GM19467 (cell line): ENCODE results near the gene MYZAP.

Experiments
- ATAC-seq: cut with Tn5 transposase; IDR thresholded peaks from one replicate; pipeline ENCODE4 v1.9.1; 2021; ENCODE audit warnings: mild to moderate bottlenecking, moderate library complexity; ENCODE audit not compliant: unreplicated experiment

Gene MYZAP

GRCh38 chr15:57656434-57656833, 64.7 kb downstream of the MYZAP start:
- ATAC-seq = no peak

DNA sequence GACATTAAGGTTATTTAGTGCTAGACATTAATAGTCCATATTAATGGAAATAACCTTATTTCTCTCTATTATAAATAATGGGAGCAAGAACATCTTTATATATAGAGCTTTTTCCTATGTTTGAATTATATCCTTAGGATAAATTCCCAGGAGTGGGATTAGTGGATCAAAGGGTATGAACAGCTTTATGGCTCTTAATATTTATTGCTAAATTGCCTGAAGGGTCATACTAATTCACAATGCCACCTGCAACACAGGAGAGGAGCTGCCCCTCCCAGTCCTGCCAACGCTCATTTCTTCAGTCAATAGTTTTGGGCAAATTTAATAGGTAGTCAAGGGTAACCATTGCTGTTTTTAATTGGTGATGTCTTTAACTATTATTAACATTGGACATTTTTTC, 65.9 kb downstream of the MYZAP start:
- ATAC-seq = no peak

- ATAC-seq = no peak
Measured at GRCh38 chr15:57662091-57662744, 70.5 kb downstream of the MYZAP start.

DNA sequence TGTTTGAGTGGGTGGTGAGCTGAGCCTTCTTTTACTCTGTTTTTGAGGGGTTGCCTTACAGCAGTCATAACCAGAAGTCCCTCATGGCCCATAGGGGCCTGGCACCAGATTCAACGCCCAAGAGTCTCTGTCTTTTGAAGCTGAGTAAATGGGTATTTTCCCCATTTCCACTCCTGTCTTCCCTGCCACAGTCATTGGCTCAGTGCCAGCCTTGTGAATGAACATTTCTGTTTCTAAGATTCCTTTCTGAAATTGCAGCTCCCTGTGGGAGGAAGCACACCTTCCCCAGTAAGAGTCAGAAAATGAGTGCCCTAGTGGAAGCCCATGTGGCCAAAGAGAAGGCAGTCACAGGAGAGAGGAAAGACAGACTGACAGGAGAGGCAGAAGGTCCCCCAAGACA, 71.1 kb downstream of the MYZAP start:
- ATAC-seq = no peak

- ATAC-seq = no peak
Measured at GRCh38 chr15:57663262-57663661, 71.6 kb downstream of the MYZAP start.

GRCh38 chr15:57665194-57665593, 73.5 kb downstream of the MYZAP start:
- no peak for ATAC-seq

DNA sequence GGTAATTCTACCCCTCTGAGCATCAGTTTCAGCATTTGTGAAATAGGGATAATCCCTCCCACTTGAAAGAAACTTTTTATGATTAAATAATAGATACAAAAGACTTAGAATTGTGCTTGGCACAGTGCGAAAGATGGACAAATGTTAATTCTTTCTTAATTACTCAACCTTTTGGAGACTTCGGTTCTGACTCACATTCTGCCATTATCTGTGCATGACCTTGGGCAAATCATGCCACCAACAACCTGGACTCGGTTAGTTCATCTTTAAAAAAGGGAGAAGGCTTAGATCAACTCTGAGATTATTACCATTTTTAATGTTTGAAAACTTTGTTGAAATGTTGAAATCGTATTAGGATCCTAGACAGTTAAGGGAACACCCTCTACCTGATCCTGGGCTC, 74.2 kb downstream of the MYZAP start:
- ATAC-seq = no peak

- no peak for ATAC-seq
Measured at GRCh38 chr15:57667171-57667849, 75.6 kb downstream of the MYZAP start.

DNA sequence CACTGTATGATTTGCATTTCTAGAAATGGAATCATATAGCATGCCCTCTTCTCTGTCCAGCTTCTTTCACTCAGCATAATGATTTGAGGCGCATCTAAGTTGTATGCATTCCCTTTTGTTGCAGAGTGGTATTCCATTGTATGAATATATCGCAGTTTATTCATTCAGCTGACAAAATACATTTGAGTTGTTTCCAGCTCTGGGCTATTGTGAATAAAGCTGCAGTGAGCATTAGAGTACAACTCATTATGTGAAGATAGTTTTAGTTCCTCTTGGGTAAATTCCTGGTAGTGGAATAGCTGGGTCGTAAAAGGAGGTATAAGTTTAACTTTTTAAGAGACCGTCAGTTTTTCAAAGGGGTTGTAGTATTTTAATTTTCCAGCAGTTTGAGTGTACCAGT, 76.3 kb downstream of the MYZAP start:
- no peak for ATAC-seq

DNA sequence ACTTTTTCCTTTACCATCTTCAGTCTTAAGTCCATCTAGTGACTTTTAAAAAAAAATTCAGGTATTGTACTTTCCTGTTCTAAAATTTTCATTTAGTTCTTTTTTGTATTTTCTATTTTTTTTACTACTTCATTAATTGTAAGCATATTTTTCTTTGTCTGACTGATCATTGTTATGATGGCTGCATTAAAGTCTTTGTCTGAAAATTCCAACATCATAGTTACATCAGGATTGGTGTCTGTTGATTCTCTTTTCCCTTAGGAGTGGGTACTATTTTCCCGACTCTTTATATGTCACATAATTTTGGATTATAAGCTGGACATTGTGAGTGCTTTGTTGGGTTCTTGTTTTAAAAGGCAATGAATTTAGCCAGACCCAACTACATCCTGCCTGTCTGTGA, 79.9 kb downstream of the MYZAP start:
- no peak for ATAC-seq

- ATAC-seq = no peak
Measured at GRCh38 chr15:57675481-57676181, 83.9 kb downstream of the MYZAP start.

- ATAC-seq = no peak
Measured at GRCh38 chr15:57676585-57676984, 84.9 kb downstream of the MYZAP start.

DNA sequence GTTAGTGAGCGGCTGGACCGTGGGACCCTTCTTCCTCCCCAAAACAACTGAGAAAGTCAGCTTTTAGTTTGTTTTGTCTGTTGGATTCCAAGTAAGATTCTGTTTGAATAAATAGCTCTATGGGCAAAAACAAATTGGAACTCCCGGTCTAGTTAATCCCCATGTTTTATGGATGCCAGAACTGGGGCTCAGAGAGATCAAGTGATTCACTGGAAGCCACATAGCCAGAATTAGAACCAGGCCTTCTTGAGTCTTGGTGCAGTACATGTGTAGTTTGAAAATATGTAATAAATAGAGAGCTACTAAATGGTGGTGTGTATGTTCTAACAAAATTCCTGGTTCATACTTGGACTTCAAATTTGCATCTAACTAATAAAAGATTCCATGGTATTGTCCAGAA, 85.5 kb downstream of the MYZAP start:
- no peak for ATAC-seq

GRCh38 chr15:57680021-57680420, 88.3 kb downstream of the MYZAP start:
- no peak for ATAC-seq

GRCh38 chr15:57681011-57681410, 89.3 kb downstream of the MYZAP start:
- no peak for ATAC-seq

DNA sequence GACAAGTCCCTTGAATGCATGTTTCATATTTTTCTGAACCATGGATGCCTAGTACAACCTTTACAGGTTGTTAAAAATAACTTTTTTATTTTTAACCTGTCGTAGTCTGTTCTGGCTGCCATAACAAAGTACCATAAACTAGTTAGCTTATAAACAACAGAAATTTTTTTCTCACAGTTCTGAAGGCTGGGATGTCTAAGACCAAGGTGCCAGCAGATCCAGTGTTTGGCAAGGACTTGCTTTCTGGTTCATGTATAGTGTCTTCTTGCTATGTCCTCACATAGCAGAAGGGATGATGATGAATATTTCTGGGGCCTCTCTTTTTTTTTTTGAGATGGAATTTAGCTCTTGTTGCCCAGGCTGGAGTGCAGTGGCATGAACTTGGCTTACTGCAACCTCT, 91.8 kb downstream of the MYZAP start:
- ATAC-seq = no peak

DNA sequence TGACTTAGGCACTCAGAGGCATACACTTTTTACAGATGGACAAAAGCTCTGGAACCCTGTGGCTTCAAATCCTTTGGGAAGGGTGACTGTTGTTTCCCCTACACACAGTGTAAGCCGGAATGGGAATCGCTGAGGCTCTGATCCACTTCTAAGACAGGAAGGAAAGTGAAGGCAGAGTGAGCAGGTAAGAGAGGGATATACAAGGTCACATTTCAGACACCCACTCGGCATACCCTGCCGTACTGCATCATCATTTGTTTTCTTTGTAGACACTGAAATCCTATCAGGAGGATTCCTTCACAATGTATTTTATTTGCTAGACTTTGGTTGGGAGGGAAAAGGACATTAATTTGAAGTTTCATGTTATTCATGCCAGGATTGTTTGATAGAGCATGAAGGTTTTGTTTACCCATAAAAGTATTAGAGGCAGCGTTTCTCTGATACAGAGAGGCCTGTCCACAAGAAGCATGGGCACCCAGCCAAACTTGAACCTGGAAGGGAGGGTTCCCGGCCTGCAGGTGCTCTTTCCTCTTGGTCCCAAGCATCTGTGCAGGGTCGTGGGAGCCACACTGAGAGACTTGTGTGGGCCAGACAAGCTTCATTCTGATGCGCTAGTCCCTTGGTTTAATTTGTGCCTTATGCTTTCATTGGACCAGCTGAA, 92.9 kb downstream of the MYZAP start:
- no peak for ATAC-seq

DNA sequence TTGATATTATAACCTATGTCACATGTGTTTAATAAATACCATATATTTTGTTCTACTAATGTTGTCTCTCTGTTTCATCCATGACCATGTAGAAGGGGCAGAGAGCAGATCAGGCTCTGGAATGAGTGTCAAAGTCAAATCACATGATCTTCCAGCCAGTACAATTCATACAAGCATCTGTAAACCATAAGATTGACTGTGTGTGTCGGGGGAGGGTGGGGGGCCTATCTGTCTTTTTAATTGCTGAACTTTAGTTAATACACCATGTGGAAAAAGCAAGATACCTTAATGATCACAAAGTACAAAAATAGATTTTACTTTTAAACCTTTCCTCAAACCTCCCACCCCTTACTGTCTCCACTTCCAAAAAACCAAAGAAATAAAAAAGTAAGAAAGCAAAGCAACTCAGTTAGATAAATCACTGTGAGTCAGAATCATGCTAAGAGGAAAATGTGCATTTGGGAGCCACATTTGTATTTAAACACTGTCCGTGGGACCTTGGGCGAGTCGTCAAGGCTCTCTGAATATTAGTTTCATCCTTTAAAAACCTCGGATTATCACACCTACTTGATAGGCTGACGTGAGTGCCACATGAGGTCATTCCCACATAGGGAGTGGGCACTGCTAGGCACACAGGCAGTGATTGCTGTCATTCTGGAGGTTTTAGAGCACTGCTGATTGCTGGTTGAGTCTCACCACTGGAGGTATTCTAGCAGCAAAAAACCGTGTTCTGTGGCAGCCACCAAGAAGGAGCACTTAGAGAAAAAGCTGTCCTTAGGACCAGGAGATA, 93.8 kb downstream of the MYZAP start:
- ATAC-seq = no peak

DNA sequence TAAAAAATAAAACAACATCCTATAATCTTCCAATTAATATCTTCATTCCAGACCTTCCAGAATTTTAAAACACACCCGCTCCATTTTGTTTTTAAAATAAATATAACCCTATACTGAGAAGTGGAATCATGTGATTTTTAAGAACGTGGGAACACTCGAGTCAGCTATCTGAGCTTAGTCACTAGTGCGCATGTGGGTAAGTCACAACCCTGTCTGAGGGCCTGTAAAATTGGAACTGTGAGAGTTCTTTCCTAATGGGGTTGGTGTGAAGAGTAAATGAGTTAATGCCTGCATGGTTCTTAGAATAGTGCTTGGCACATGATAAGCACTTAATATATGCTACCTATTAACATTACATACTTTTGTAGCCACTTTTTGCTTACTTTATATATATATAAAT, 95.0 kb downstream of the MYZAP start:
- no peak for ATAC-seq

GRCh38 chr15:57690341-57690966, 98.8 kb downstream of the MYZAP start:
- no peak for ATAC-seq
